Adrenal gland (tissue), 12 donors: ENCODE measurements around the gene ZNF740. TPM values are rescaled to one million over a fixed set of nuclear protein-coding genes. Genes with fewer than 3 reads are reported as not detected.

Experiments
- DNase-seq, 7 donors: peaks; one replicate each; pipeline ENCODE4 v3.0.0-alpha.2; 2019 to 2020
- H3K27ac ChIP-seq, 5 donors: fragments of 200-600 bp; sonication (generic) in 4 of 5; 1 replicate in 3 of 5; 2 replicates in 2 of 5; pipeline versions ENCODE4 v1.5.1 to v1.8.0; 2016 to 2020; ENCODE audit warnings: mild to moderate bottlenecking in 1 of 5
- H3K27me3 ChIP-seq: fragments of 200-600 bp; 2 replicates; pipeline ENCODE4 v1.8.0; 2021
- H3K36me3 ChIP-seq, 2 donors: fragments of 200-600 bp; replicated peaks in 1 of 2; 1 replicate in 1 of 2; 2 replicates in 1 of 2; pipeline versions ENCODE4 v1.5.1 to v1.8.0; 2018 to 2022
- H3K4me1 ChIP-seq, 2 donors: fragments of 200-600 bp; replicated peaks in 1 of 2; 1 replicate in 1 of 2; 2 replicates in 1 of 2; pipeline versions ENCODE4 v1.5.1 to v1.8.0; 2018 to 2021
- H3K4me3 ChIP-seq, 4 donors: fragments of 200-600 bp; sonication (generic) in 3 of 4; one replicate each; pipeline ENCODE4 v1.5.1; 2016 to 2018
- H3K9me3 ChIP-seq, 3 donors: fragments of 200-600 bp; sonication (generic) in 1 of 3; replicated peaks in 1 of 3; 1 replicate in 2 of 3; 2 replicates in 1 of 3; pipeline versions ENCODE4 v1.5.1 to v1.8.0; 2016 to 2021
- POLR2A ChIP-seq, 2 donors: fragments of 450-650 bp; IDR thresholded peaks; one replicate each; pipeline ENCODE4 v1.6.1; 2017; ENCODE audit warnings: antibody characterized with exemption in 2 of 2, mild to moderate bottlenecking in 2 of 2, moderate library complexity in 1 of 2
- WGBS, 4 donors: extraction: QIAGEN DNeasy Blood & Tissue Kit in 2 of 4; methylation state at CpG; one replicate each; pipeline versions ENCODE4 v1.1.5 to v1.1.7; 2013 to 2017; 5-methylcytosine and 5-hydroxymethylcytosine counted together
- intact Hi-C, 2 donors: fragments of 100-400 bp; cut with DNase I; formaldehyde crosslinking; loops; one replicate each; pipeline versions ENCODE4 v1.14.1 to v1.15.0; 2022 to 2023
- polyA plus RNA-seq, 3 donors: library from polyadenylated mRNA; stranded (reverse); fragments of 200-250 nt in 2 of 3; fragments of 350-450 nt in 1 of 3; fragmentation: Illumina TruSeq in 1 of 3; extraction: RNeasy Lipid Tissue Mini Kit (QIAGEN cat#74804) in 1 of 3; gene quantifications; one replicate each; pipeline ENCODE4 v1.2.3, GENCODE V29; 2013 to 2014
- total RNA-seq, 9 donors: library from RNA; depleted of rRNA in 4 of 9; stranded (reverse); fragments of >200 nt in 4 of 9; fragments of 120-200 nt in 1 of 9; fragmentation: NEBNext Ultra II Directional in 1 of 9; extraction: Animal tissue kit (Norgen Biotek cat#: 25700) in 1 of 9; gene quantifications; one replicate each; pipeline versions ENCODE4 v1.1.0 to v1.2.4, GENCODE V29; 2013 to 2023
- TF ChIP-seq, protein P1 (sequence below), 6 experiments: fragments of 450-650 bp in 4 of 6; fragments of 200-600 bp in 2 of 6; sonication (generic) in 1 of 6; IDR thresholded peaks; 1 replicate in 5 of 6; 2 replicates in 1 of 6; pipeline versions ENCODE4 v1.5.1 to v1.8.0; 2016 to 2021; ENCODE audit warnings: antibody characterized with exemption in 6 of 6, mild to moderate bottlenecking in 2 of 6, moderate library complexity in 1 of 6
- donor health status: healthy with polysubstance abuse.
- donor health status: Bipolar disorder and iron deficiency.
- donor health status: DM: yes; HTN: yes; CAD: no.
- donor health status: DM: no; HTN: no; CAD: no.
- donor health status: DM: no; HTN: no; CAD: no.
- donor health status: DM: yes; HTN: yes; CAD: no.

The ZNF740 gene
- total and polyA plus RNA-seq, 12 donors: 6.6 to 61.0 (median 14.0) TPM

DNA sequence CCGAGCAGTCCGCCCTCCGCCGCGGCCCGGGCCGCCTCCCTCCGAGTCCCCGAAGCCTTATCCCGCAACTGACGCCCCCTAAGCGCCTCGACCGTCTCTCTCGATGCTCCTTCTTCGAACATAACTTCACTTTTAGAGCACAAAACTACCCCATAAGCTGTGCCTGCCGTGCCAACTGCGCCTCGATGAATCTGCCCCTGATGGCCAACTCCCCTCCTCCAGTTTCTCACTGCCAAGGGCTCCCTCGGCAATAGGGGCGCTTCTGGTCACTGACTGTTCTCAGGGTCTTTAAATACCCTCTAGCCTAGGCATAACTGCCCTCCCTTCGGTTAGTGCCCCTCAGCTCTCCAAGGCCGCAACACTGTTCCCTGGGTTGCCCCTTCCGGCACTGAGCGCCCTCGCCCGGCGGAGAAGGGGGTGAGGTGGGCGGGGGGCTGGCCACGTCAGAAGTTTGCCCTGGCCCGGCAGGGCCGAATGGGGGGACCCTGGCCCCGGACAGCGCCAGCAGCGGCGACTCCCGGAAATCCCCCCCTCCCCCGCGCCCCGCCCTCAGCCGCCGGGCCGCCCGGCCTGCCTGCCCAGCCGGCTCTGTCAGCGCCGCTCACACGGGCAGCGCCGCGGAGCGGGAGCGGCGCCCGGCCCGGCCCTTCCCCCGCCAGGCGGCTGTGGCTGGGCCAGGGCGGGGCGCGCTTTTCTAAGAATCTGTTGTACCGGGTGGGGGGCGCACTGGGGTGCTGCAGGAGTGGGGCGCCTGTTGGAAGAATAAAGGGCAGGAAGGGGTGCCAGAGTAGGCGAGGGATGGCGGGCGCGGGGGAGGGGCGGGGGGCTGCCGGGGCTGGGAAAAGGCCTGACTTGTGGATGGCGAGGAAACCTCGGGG lies 40.9 kb downstream of the ZNF740 start:
- H3K27me3 ChIP-seq: no peaks in the 10 kb centered on the region
- peaks cover 34 to 58% of the 10 kb centered on the region in 2 donors for H3K4me1 ChIP-seq
- peak; percentile 70 to 82 (median 76) for DNase-seq
- no peaks in the 10 kb centered on the region for H3K36me3 ChIP-seq
- peak overlapping the region in 3 of 4 donors; percentile 68 to 91 (median 73) for H3K4me3 ChIP-seq
- TF ChIP-seq, protein P1, sequence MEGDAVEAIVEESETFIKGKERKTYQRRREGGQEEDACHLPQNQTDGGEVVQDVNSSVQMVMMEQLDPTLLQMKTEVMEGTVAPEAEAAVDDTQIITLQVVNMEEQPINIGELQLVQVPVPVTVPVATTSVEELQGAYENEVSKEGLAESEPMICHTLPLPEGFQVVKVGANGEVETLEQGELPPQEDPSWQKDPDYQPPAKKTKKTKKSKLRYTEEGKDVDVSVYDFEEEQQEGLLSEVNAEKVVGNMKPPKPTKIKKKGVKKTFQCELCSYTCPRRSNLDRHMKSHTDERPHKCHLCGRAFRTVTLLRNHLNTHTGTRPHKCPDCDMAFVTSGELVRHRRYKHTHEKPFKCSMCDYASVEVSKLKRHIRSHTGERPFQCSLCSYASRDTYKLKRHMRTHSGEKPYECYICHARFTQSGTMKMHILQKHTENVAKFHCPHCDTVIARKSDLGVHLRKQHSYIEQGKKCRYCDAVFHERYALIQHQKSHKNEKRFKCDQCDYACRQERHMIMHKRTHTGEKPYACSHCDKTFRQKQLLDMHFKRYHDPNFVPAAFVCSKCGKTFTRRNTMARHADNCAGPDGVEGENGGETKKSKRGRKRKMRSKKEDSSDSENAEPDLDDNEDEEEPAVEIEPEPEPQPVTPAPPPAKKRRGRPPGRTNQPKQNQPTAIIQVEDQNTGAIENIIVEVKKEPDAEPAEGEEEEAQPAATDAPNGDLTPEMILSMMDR (IDR thresholded peaks at IDR 0.05): peak in 2 of 6 experiments; percentile 10 to 12
- TF ChIP-seq POLR2A (IDR thresholded peaks at IDR 0.05): peak; percentile 50 to 57
- H3K27ac ChIP-seq: peak overlapping the region; percentile 91 to 100 (median 97)
- WGBS, 4 donors: 0 to 1% (median 1%) methylated on average over 14 to 72 of the region's 72 CpGs
- intact Hi-C loops: no loop called here
- H3K9me3 ChIP-seq: no peaks in the 10 kb centered on the region

GRCh38 chr12:53222170-53222721 lies 41.7 kb downstream of the ZNF740 start:
- H3K4me1 ChIP-seq: peaks cover 30 to 53% of the 10 kb centered on the region in 2 donors
- no peaks in the 10 kb centered on the region for H3K27me3 ChIP-seq
- intact Hi-C loops: no loop called here
- H3K4me3 ChIP-seq: peak overlapping the region in 2 of 4 donors; percentile 73 to 91
- 42 to 54% (median 46%) methylated on average over 5 of the region's 5 CpGs for WGBS, 4 donors
- no peaks in the 10 kb centered on the region for H3K9me3 ChIP-seq
- DNase-seq: no peak
- peak overlapping the region in 4 of 5 donors; percentile 91 to 99 (median 97) for H3K27ac ChIP-seq
- TF ChIP-seq, protein P1 (IDR thresholded peaks at IDR 0.05): no peak
- no peak for TF ChIP-seq POLR2A (IDR thresholded peaks at IDR 0.05)
- no peaks in the 10 kb centered on the region for H3K36me3 ChIP-seq

GRCh38 chr12:53222806-53223261 lies 42.3 kb downstream of the ZNF740 start:
- intact Hi-C loops: no loop called here

More at GRCh38 chr12:53222806-53223261, 42.3 kb downstream of the ZNF740 start:
- Histone ChIP-seq H3K9me3 (no peaks in the 10 kb centered on the region), H3K27ac (peak overlapping the region in 4 of 5 donors; percentile 15 to 99 (median 83)), H3K4me3 (no peak overlapping the region), H3K27me3 (no peaks in the 10 kb centered on the region), H3K4me1 (peaks cover 24 to 47% of the 10 kb centered on the region in 2 donors), H3K36me3 (no peaks in the 10 kb centered on the region)
- TF ChIP-seq POLR2A (IDR thresholded peaks at IDR 0.05): no peak
- TF ChIP-seq, protein P1 (IDR thresholded peaks at IDR 0.05): no peak
- WGBS, 4 donors: 63 to 76% (median 70%) methylated on average over 4 of the region's 4 CpGs
- DNase-seq: no peak
